Measurements from ENCODE around the gene PTMA. TPM values are rescaled to one million over a fixed set of nuclear protein-coding genes. Genes with fewer than 3 reads are reported as not detected.
"Not testable (repeated sequence)": the region's sequence is repeated elsewhere in the genome, so short reads cannot be mapped to it uniquely, and the experiment has no call there.

PTMA gene
- total RNA-seq, 1 donor = 545 TPM

DNA sequence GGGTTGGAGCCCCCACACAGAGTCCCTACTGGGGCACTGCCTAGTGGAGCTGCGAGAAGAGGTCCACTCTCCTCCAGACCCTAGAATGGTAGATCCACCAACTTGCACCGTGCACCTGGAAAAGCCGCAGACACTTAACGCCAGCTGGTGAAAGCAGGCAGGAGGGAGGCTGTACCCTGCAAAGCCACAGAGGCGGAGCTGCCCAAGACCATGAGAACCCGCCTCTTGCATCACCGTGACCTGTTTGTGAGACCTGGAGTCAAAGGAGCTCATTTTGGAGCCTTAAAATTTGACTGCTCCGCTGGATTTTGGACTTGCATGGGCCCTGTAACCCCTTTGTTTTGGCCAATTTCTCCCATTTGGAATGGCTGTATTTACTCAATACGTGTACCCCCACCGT is 40.7 kb downstream of the PTMA start:
- not testable (repeated sequence) for H3K79me2 ChIP-seq (ENCODE audit: insufficient read depth, low read length); H3K4me1 ChIP-seq (ENCODE audit: insufficient read depth, low read length); H3K9me3 ChIP-seq (ENCODE audit: low read depth, low read length); H3K27me3 ChIP-seq (ENCODE audit: insufficient read depth, low read length); H2AFZ ChIP-seq (ENCODE audit: low read length); DNase-seq (ENCODE audit: insufficient read length, low spot score, missing footprints); H3K4me3 ChIP-seq (ENCODE audit: insufficient read depth, low read length); H3K27ac ChIP-seq (ENCODE audit: low read depth, low read length); H3K36me3 ChIP-seq (ENCODE audit: insufficient read depth, low read length); H4K20me1 ChIP-seq (ENCODE audit: insufficient read depth, low read length); H3K4me2 ChIP-seq (ENCODE audit: insufficient read depth, low read length)

GRCh38 chr2:231751042-231751815 is 42.9 kb downstream of the PTMA start:
- Histone ChIP-seq H3K79me2 (ENCODE audit: insufficient read depth, low read length) (no peaks in the 10 kb centered on the region), H3K9me3 (ENCODE audit: low read depth, low read length) (no peaks in the 10 kb centered on the region), H2AFZ (ENCODE audit: low read length) (no peak overlapping the region), H3K27ac (ENCODE audit: low read depth, low read length) (no peak overlapping the region), H3K4me3 (ENCODE audit: insufficient read depth, low read length) (no peak overlapping the region), H4K20me1 (ENCODE audit: insufficient read depth, low read length) (no peaks in the 10 kb centered on the region), H3K4me2 (ENCODE audit: insufficient read depth, low read length) (no peak overlapping the region), H3K4me1 (ENCODE audit: insufficient read depth, low read length) (no peaks in the 10 kb centered on the region), H3K27me3 (ENCODE audit: insufficient read depth, low read length) (no peaks in the 10 kb centered on the region), H3K36me3 (ENCODE audit: insufficient read depth, low read length) (no peaks in the 10 kb centered on the region)
- no peak for TF ChIP-seq CTCF (IDR thresholded peaks at IDR 0.05; ENCODE audit: extremely low read depth, low read depth, low read length)
- DNase-seq (ENCODE audit: insufficient read length, low spot score, missing footprints) = no peak

- TF ChIP-seq CTCF (IDR thresholded peaks at IDR 0.05; ENCODE audit: extremely low read depth, low read depth, low read length) = no peak
- no peak for DNase-seq (ENCODE audit: insufficient read length, low spot score, missing footprints)
- Histone ChIP-seq H3K79me2 (ENCODE audit: insufficient read depth, low read length) (no peaks in the 10 kb centered on the region), H3K4me1 (ENCODE audit: insufficient read depth, low read length) (no peaks in the 10 kb centered on the region), H3K4me3 (ENCODE audit: insufficient read depth, low read length) (no peak overlapping the region), H3K9me3 (ENCODE audit: low read depth, low read length) (no peaks in the 10 kb centered on the region), H4K20me1 (ENCODE audit: insufficient read depth, low read length) (no peaks in the 10 kb centered on the region), H3K27me3 (ENCODE audit: insufficient read depth, low read length) (no peaks in the 10 kb centered on the region), H3K36me3 (ENCODE audit: insufficient read depth, low read length) (no peaks in the 10 kb centered on the region), H3K4me2 (ENCODE audit: insufficient read depth, low read length) (no peak overlapping the region), H3K27ac (ENCODE audit: low read depth, low read length) (no peak overlapping the region), H2AFZ (ENCODE audit: low read length) (no peak overlapping the region)
These were observed 43.7 kb downstream of the PTMA start for GRCh38 chr2:231752061-231752460.

DNA sequence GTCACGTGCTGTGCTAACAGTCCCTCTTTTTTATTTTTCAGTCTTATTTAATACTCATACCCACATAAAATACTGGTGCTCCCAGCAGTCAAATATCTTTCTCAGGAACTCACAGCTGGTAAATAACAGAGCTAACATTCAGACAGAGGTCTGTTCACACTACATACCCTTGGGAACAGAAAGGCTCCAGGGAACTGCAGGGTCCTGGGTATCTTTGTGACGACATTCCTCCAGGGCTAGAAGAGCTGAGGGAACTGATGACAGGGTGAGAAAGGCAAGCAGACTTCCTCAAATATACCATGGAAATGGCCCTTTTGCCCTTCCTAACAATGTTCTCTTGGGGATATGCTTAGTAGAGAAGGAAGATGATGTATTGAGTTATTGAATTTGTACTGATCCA is 53.4 kb downstream of the PTMA start:
- no peak for TF ChIP-seq CTCF (IDR thresholded peaks at IDR 0.05; ENCODE audit: extremely low read depth, low read depth, low read length)
- no peaks in the 10 kb centered on the region for H4K20me1 ChIP-seq (ENCODE audit: insufficient read depth, low read length)
- no peak overlapping the region for H2AFZ ChIP-seq (ENCODE audit: low read length)
- H3K4me1 ChIP-seq (ENCODE audit: insufficient read depth, low read length) = no peaks in the 10 kb centered on the region
- H3K27me3 ChIP-seq (ENCODE audit: insufficient read depth, low read length) = no peaks in the 10 kb centered on the region
- no peaks in the 10 kb centered on the region for H3K9me3 ChIP-seq (ENCODE audit: low read depth, low read length)
- H3K79me2 ChIP-seq (ENCODE audit: insufficient read depth, low read length) = no peaks in the 10 kb centered on the region
- DNase-seq (ENCODE audit: insufficient read length, low spot score, missing footprints) = no peak
- H3K4me2 ChIP-seq (ENCODE audit: insufficient read depth, low read length) = no peak overlapping the region
- no peak overlapping the region for H3K4me3 ChIP-seq (ENCODE audit: insufficient read depth, low read length)
- no peak overlapping the region for H3K27ac ChIP-seq (ENCODE audit: low read depth, low read length)
- H3K36me3 ChIP-seq (ENCODE audit: insufficient read depth, low read length) = no peaks in the 10 kb centered on the region

Small RNA genes lying within 50 kb of the gene (small RNA-seq; reads per million reads assigned to genes)
- not detected for gene RF00015

Other genes starting within 250 kb of the PTMA start
- 92.6 and 100 TPM in 2 replicates for gene NCL, start 244.0 kb upstream of the PTMA start, total RNA-seq
- under 0.01 TPM in 2 replicates for gene NMUR1, start 178.1 kb upstream of the PTMA start, total RNA-seq
- gene TEX44, start 115.7 kb upstream of the PTMA start, total RNA-seq = not detected in 2 replicates
- gene PDE6D, start 72.8 kb downstream of the PTMA start, total RNA-seq = 19.2 and 21.5 TPM in 2 replicates
- gene COPS7B, start 77.9 kb downstream of the PTMA start, total RNA-seq = 19.5 and 19.7 TPM in 2 replicates
- gene NPPC, start 217.9 kb downstream of the PTMA start, total RNA-seq = not detected in 2 replicates